T follicular helper cell (primary cell): Measurements from ENCODE around the gene DCBLD1.
"Not testable (repeated sequence)": the region's sequence is repeated elsewhere in the genome, so short reads cannot be mapped to it uniquely, and the experiment has no call there.

Experiments used
- DNase-seq: peaks from one replicate; pipeline ENCODE4 v3.0.0-alpha.2; 2020; ENCODE audit warnings: low read depth
- total RNA-seq, 2 experiments: gene quantifications; one replicate each; lab custom pipeline; 2026; lab: John Stamatoyannopoulos, UW

The DCBLD1 gene
- 4.7 to 21.0 reads per million in 2 experiments for total RNA-seq

DNA sequence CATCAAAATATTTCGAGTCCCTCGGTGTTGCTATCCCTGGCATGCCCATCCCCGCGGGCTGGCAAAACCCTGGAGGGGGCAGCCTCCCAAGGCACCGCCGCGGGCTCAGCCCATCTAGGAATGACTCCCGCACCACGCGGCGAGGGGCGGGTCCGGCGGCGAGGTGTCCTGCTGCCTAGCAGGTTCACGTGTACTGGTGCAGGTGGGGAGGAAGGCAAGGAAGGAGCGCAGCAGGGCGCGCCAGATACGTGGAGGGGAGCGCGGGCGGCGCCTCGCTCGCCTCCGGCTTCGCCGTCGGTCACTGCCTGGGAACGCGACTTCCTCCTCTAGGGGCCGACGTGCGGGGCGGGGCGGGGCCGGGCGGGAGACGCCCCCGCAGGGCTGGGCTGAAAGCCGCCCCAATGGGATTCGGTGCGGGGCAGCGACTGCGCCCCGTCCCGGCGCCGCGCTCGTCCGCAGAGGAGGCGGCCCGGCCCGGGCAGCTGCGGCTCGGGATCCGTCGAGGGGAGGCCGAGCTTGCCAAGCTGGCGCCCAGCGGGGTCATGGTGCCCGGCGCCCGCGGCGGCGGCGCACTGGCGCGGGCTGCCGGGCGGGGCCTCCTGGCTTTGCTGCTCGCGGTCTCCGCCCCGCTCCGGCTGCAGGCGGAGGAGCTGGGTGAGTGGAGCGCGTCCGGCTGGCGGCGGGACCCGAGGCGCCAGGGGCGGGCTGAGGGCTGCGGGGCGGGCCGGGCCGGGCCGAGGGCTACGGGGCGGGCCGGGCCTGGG is at the start of gene DCBLD1:
DCBLD1 (plus strand) TSS at position 435 of the 764 bp plus-strand sequence; CDS start at position 543, 108 bp downstream.
- DNase-seq = peak; percentile 31

DNA sequence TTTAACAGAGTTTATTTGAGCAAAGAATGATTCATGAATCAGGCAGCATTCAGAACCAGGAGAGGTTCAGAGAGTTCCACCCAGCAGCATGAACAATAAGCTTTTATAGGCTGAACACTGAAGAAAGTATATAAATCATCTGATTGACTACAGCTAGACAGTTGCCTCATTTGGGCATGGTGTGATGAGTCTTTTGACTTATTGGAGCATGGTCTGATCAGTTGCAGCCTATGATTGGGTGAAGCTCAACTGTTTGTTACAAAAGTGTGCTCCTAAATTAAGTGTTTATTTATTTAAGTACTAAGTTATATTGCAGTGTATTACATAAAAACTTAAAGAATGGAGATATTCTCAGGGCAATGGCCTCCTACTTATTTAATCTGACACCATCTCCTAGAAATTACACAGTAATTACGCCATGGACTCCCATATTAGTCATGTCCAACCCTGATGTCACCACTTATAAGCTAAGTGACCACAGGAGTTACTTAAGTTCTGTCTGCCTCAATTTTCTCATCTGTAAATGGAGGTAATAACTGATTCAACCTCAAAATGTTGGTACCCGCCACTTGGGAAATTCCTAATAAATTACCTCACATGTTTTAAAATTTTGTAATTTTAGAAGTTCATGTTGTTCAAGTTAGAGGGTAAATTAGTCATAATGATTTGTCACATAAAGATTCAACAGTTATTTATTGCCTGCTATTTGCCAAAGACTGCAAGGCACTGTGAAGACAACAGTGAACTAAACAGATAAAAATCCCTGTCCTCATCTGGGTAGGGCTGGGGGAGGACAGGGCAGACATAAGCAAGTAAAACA is 41.6 kb upstream of the DCBLD1 start:
- no peak for DNase-seq

DNA sequence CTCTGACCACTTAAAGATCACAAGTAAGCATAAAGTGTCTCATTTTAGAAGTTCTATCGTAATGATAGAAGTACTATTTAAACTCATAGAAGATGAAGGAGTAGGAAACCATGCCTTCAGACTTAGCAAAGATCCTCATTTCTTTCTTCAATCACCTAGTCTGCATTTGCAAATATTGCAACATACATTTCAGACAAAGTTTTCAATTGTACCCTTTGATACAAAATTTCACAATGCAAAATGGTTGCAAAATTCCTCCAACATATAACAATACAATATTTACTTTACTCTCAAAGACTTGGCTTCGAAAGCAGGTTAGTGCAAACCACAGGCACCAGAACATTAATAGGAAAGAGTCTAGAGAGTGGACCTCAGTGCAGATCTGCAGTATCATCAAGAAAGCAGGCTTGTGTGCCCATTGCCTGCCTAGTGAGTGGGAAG is 40.6 kb upstream of the DCBLD1 start:
- DNase-seq = no peak

DNA sequence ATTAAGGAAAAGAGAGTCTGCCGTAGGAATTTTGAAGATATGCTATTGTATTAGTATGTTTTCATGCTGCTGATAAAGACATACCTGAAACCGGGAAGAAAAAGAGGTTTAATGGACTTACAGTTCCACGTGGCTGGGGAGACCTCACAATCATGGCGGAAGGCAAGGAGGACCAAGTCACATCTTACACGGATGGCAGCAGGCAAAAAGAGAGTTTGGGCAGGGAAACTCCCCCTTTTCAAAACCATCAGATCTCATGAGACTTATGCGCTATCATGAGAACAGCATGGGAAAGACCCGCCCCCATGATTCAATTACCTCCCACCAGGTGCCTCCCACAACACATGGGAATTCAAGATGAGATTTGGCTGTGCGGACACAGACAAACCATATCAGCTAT is 40.2 kb upstream of the DCBLD1 start:
- not testable (repeated sequence) for DNase-seq

DNA sequence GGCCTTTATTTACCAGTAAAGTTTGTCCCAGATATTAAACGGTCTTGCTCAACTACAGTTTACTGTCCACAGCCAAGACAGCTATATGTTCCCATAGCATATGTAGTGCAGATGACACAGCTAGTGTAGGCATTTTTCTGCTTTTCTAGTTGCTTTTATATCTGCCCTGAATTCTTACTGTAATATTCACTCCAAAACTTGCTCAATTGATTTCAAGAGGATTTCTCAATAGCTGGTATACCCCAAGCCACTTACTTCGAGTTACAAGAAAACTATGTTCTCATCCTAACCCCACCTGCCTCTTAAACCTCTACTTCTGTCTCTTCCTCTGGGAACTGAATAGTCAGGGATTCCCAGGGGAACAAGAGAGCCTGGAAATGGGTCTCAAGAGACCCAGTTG is 37.9 kb upstream of the DCBLD1 start:
- DNase-seq = no peak

DNA sequence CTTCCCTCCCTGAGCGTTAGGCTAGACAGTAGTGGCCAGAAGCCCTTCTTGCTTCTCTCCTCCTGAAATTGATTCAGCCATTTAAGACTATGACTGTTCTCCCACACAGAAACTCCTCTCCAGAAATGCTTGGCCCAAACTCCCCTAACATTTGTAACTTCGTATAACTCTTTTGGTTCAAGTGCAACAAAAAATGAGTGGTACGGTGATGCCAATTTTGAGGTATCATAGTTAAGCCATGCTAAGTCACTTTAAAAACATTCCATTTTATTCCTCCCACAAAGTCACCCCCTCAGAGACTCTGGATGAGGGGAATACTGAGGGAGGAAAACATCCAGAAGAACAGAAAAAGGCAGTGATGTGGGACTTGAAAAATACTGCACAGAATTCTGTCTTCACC is 35.6 kb upstream of the DCBLD1 start:
- DNase-seq = no peak

DNA sequence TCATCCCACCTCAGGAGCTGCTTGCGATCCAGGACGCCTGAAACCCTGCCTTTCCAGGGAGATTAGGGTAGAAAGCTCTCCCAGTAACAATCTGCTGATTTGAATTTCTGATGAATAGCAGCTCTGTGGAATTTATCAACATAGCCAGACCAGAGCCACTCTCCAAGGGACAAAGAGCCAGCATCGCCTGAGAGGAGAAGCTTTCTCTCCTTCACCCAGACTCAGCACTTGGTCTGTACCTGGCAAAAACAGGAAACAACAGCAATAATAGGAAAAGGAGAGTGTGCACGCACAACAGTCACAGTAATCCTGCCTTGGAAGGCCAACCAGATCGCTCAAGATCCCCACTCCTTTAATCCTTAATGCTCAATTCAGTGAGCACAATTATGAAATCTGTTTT is 34.5 kb upstream of the DCBLD1 start:
- DNase-seq = no peak

DNA sequence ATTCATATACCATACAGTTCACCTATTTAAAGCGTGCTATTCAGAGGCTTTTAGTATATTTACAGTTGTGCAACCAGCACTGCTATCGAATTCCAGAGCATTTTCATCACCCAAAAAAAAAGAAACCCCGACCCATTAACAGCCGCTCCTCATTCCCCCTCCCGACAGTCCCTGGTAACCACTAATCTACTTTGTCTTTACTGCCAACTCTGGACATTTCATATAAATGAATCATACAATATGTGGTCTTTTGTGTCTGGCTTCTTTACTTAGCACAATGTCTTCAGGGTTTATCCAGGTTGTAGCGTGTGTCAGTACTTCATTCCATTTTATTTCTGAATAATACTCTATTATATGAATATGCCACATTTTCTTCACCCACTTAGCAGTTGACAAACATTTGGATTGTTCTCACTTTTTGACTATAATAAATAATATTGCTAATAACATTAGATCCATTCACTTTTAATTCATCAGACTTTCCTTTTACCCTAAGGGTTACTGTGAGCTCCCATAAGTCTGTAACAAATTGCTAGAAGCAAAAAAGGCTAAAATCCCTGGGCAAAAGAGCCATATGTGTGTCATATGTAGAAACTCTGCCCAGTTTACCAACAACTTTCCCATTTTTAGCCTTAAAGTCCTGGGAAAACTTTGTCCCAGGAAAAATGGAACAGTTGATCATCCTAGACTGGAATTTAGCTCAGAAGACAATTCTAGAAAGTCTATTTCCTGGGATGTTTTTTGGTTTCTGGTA is 33.6 kb upstream of the DCBLD1 start:
- no peak for DNase-seq

DNA sequence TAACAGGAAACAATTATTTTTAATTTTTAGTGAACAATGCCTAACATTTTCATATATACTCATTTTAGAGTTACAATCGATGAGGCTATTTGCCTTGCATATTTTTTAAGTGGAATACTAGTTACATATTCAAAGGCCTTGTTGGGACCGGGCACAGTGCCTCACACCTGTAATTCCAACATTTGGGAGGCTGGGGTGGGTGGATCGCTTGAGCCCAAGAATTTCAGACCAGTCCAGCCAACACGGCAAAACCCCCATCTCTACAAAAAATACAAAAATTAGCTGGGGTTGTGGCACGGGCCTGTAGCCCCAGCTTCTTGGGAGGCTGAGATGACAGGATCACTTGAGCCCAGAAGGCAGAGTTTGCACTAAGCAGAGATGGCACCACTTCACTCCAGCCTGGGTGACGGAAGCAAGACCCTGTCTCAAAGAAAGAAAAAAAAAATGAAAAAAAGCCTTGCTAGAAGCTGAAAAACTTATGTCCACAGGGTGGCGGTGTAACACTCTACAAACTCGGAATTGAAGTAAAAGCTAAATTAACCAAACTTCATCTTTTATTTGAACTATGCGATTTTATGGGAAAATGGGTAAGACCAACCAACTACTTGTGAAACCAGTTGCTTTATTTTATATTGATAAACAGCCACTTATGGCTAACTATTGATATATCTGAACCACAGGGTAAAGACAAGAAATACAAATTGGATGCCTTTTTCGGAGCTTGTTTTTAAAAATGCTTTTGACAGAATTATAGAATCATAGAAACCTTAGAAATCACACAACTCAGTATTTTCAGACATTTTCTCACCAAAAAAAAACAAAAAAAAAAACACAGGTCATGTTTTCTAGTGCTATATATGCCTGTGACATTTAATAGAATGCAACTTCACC is 32.7 kb upstream of the DCBLD1 start:
- peak; percentile 41 for DNase-seq

DNA sequence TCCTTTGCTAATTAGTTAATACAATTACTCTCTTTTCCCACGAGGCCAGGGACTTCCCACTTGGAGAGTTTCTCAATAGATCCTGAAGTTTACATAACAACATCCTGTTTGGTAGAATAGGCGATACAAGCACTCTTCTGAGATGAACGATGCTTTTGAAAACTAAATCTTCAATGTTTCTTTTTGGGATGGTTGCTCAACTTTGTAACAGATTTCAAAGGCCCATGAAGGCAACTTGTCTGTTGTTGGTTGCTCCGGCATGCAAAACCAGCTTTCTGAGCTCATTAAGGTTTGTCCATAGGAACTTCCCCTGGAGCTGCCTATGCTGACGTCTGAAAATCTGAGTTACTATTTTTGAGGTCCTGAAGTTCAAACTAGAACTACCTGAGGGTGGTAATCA is 30.8 kb upstream of the DCBLD1 start:
- DNase-seq = no peak

DNA sequence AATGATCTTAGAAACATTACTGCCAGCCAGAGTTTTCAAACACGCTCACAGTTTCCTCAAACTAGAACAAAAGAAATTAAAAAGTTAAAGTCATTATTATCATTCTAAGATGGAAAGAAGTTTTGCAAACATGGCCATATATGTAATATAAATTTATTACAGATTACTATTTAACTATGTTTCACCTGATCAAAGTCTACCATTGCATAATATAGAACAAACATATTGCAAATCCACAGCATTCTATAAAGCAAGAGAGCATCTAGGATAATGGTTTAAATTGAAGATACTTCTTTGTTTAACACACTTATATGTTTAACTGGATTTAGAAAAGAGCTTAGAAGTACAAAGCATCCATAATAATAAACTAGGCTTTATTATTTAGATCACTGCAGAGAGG is 26.2 kb upstream of the DCBLD1 start:
- no peak for DNase-seq

DNA sequence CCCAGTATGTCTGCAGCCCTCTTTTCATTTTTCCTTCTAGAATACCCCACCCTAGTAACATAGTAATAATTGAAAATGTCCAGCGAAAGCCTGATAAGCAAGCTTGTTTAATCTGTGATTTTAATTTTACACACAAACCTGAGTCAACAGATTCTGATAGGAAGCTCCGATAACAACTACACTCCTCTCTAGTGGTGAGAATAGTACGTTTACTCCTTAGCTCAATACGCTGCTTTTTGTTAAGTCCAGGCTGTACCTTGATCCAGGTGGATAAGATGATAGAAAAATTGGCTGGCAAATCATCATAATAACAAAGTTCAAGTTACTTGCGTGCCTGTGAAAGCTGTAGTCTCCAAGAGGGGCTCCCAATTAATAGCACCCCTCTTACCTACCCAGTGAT is 25.5 kb upstream of the DCBLD1 start:
- no peak for DNase-seq

DNA sequence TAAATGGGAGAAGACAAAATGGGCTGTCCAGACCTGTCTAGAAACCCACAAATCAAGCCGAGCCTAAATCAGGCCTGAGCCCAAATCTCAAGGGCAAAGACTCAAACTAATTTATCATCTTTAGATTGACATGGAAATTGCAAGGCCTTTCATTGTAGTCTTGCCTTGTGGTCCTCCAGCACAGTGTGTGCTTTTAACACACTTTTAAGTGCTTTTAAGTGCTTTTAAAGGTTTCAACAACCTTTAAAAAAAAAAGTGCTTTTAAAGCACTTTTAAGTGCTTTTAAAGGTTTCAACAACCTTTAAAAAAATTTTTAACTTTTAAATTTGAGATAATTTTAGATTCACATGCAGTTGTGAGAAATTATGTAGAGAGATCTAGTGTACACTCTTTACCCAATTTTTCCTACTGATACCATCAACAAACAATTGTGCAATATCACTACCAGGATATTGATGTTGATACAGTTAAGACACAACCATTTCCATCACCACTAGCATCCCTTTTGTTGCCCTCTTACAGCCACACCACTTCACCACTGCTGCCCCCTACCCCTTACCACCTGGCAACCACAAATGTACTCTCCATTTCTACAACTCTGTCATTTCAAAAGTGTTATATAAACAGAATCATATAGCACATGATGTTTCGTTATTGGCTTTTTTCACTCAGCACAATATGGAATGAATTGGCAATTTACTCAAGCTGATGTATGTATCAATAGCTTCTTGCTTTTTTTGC is 23.1 kb upstream of the DCBLD1 start:
- DNase-seq = no peak

DNA sequence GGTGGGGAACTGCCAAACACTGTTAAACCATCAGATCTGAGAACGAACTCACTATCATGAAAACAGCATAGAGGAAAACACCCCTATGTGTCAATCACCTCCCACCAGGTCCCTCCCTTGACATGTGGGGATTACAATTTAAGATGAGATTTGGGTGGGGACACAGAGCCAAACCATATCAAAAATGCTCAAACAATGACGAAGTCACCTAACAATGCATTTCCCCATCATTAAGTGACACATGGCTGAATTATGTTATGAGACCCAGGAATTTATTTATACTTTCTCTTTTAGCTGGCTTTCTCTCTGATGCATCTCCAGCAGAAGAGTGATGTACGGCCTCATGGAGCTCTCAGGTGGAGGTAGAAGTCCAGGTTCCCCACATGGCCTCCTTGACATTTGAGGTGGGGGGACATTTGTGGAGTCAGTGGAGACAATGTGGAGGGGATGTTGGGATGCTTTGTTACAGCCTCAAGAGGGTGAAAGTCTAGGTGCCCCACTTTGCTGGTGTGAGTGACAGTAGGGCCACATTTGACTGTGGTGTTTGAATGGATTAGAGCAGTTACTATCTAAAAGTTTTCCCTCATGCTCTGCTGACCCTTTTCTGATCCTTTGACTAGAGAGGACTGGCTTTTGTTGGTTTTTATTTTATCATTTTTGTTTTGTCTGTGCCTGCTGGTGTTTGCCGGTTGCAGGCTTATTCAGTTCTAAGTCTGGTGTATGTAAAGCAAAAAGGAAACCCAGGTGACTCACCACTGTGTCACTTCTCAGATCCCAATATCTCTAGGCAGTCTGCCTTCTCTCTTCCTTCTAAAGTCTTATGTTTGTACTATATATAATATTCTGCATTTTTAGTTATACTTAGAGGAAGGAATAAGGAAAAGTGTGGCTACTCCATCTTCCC is 18.5 kb upstream of the DCBLD1 start:
- no peak for DNase-seq

DNA sequence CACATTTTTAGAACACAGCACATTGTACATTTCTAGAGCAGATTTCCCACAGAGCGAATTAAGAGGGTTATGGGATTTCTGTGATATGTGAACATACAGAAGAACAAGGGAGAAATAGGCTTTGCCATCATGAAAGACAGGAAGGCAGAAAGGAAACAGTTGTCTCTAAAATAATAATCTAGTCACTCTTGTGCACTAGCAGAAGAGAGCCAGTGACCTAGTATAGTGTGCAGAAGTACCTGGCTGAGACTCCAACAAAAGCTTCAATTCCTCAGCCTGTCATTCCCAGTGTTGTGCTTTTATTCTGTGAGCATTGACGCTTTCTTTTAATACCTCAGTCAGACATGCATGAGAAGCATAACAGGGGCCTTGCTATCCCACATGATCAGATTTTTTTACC is 17.8 kb upstream of the DCBLD1 start:
- no peak for DNase-seq

DNA sequence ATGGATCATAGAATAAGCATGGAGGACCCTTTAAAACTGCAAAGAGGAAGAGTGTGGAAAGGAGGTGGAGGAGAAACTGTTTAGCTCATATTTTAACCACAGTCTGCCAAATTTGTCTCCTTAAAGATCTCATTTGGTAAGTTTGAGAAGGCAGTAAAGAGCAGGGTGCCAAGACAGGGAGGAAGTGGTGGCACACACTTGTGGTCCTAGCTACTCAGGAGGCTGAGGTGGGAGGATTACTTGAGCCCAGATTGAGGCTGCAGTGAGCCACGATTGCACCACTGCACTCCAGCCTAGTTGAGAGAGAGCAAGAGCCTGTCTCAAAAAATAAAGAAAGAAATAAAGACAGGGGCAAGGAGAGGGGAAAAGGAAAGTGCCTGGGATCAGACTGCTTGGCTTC is 16.8 kb upstream of the DCBLD1 start:
- DNase-seq = no peak

DNA sequence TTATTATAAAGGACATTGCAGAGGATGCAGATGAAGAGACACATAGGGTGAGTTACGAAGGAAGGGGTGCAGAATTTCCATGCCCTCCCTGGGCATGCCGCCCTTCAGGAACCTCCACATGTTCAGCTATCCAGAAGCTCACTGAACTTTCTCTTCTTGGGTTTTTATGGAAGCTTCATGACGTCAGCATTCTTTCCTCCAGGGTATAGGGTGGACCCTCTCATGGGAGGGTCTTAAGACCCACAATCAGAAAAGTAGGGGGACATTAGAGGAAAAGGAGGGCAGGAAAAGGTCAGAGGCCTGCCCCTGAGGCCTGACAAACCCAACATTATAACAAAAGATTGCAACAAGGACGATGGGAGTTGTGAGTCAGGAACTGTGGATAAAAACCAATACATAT is 14.6 kb upstream of the DCBLD1 start:
- DNase-seq = no peak

DNA sequence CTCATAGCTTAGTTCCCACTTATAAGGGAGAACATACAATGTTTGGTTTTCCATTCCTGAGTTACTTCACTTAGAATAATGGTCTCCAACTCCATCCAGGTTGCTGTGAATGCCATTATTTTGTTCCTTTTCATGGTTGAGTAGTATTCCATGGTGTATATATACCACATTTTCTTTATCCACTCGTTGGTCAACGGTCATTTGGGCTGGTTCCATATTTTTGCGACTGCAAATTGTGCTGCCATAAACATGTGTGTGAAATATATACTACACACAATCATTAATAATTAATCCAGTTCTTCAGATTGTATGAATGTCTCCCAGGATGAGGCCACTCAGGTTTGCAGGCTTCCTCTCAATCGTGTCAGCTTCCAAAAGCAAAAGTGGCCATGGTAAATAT is 13.9 kb upstream of the DCBLD1 start:
- DNase-seq = not testable (repeated sequence)

DNA sequence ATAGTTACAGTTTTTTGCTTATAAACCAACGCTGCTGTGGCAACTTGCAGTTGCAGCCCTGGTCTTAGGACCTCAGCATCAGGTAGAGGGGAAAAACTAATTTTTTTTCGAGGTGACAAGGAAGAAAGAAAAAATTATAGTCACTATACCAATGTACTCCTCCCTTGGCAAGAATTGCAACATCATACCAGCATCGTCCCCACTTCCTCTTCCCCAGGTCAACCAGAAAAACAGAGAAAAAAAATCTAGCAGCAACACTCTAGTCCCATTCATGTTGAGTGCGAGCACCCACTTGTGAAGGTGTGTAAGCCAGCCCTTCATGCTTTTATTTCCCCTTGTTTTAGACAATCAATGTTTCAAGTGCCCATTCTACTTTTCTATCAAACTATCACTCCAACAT is 13.1 kb upstream of the DCBLD1 start:
- DNase-seq = no peak

DNA sequence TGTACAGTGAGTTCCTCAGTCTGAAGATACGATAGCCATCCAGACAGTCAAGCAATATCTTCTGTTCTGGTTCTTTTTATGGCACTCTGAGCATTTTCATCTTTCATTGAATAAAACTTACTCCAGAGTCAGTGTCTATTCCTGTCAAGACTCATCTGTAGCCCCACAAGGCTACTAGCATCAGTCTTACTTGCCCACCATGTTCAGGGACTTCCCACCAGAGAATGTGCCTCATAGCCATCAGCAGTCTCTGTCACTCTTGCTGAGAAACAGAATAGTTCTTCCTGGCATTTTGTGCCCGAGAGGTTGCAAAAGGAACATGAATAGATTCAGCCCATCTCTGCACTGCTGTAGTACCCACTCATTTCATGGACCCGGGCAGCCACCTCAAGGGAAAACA is 12.7 kb upstream of the DCBLD1 start:
- DNase-seq = no peak
